A673 (cell line): ENCODE measurements around the gene PI4K2B. TPM values are rescaled to one million over a fixed set of nuclear protein-coding genes. Genes with fewer than 3 reads are reported as not detected.

ENCODE experiments used
- BruUV-seq: library from RNA; stranded (reverse); fragments of 400-500 nt; replicated peaks from 2 replicates; lab custom pipeline; 2021; lab: Mats Ljungman, UMichigan
- CTCF ChIA-PET: fragments of 300-600 bp; sonication (Branson Sonifier 250); formaldehyde crosslinking; loops from one replicate; lab custom pipeline; 2022; ENCODE audit warnings: antibody characterized with exemption; lab: Charles Lee
- POLR2A ChIA-PET: fragments of 300-600 bp; sonication (Branson Sonifier 250); formaldehyde crosslinking; loops from one replicate; lab custom pipeline; 2022; ENCODE audit warnings: antibody characterized with exemption; ENCODE audit not compliant: low non-redundant PET; lab: Charles Lee
- DNase-seq: peaks from one replicate; pipeline ENCODE4 v3.0.0-alpha.2; 2015; ENCODE audit warnings: low spot score
- H3K27ac ChIP-seq: fragments of 200-600 bp; sonication (generic); 2 replicates; pipeline ENCODE4 v1.5.1; 2016; ENCODE audit warnings: mixed run types, low read depth, mild to moderate bottlenecking, mixed read lengths, antibody characterized with exemption, low read length; ENCODE audit not compliant: poor library complexity, severe bottlenecking
- H3K27me3 ChIP-seq: fragments of 200-600 bp; sonication (generic); replicated peaks from 2 replicates; pipeline ENCODE4 v1.6.1; 2017; ENCODE audit warnings: mixed run types, low read depth, mild to moderate bottlenecking, mixed read lengths, antibody characterized with exemption, low read length; ENCODE audit not compliant: insufficient read depth, poor library complexity
- H3K36me3 ChIP-seq: fragments of 200-600 bp; sonication (generic); 2 replicates; pipeline ENCODE4 v1.6.1; 2016; ENCODE audit warnings: mixed run types, mild to moderate bottlenecking, mixed read lengths, antibody characterized with exemption, low read length; ENCODE audit not compliant: insufficient read depth, poor library complexity, severe bottlenecking
- H3K4me1 ChIP-seq: fragments of 200-600 bp; sonication (generic); 2 replicates; pipeline ENCODE4 v1.6.1; 2017; ENCODE audit warnings: mixed run types, mild to moderate bottlenecking, mixed read lengths, antibody characterized with exemption, low read length; ENCODE audit not compliant: insufficient read depth, poor library complexity, severe bottlenecking
- H3K4me3 ChIP-seq: fragments of 200-600 bp; sonication (generic); 2 replicates; pipeline ENCODE4 v1.5.1; 2016; ENCODE audit warnings: low read depth, mixed run types, mild to moderate bottlenecking, mixed read lengths, low read length; ENCODE audit not compliant: poor library complexity, severe bottlenecking
- H3K9me3 ChIP-seq: fragments of 200-600 bp; sonication (generic); 2 replicates; pipeline ENCODE4 v1.6.1; 2016; ENCODE audit warnings: mixed run types, low read depth, mild to moderate bottlenecking, mixed read lengths, antibody characterized with exemption, low read length; ENCODE audit not compliant: poor library complexity, severe bottlenecking
- CTCF ChIP-seq: fragments of 300-800, 200-600 bp; sonication (generic); conservative IDR thresholded peaks from 2 replicates; pipeline ENCODE4 v1.5.1; 2017; ENCODE audit warnings: low read depth, mild to moderate bottlenecking, antibody characterized with exemption, low read length, moderate library complexity, mixed read lengths
- EZH2 ChIP-seq: fragments of 200-600 bp; sonication (generic); IDR thresholded peaks from 2 replicates; pipeline ENCODE4 v1.6.1; 2017; ENCODE audit warnings: borderline replicate concordance, low read depth, mild to moderate bottlenecking, mixed read lengths, antibody characterized with exemption, low read length; ENCODE audit not compliant: poor library complexity, severe bottlenecking
- intact Hi-C: fragments of 100-400 bp; cut with micrococcal nuclease; formaldehyde crosslinking; loops from one replicate; pipeline ENCODE4 v1.10.0; 2022; ENCODE audit not compliant: unreplicated experiment
- total RNA-seq: library from RNA; stranded (reverse); gene quantifications from 2 replicates; pipeline ENCODE4 v1.2.3, GENCODE V29; 2021

PI4K2B gene
- total RNA-seq, 1 experiment from 2014 or later, result 13.3 TPM

GRCh38 chr4:25283948-25284347, 50.1 kb downstream of the PI4K2B start:
- intact Hi-C loops, result no loop called here
- H3K4me3 ChIP-seq, result no peak overlapping the region
- TF ChIP-seq EZH2 (no peak), CTCF (no peak)
- H3K27me3 ChIP-seq, result no peaks in the 10 kb centered on the region
- POLR2A ChIA-PET, result no interaction called here
- DNase-seq, result no peak
- CTCF ChIA-PET, result no interaction called here
- no TSS peak for BruUV-seq
- H3K9me3 ChIP-seq, result no peaks in the 10 kb centered on the region
- no peak overlapping the region for H3K27ac ChIP-seq
- H3K36me3 ChIP-seq, result no peaks in the 10 kb centered on the region
- no peaks in the 10 kb centered on the region for H3K4me1 ChIP-seq

- TF ChIP-seq CTCF (no peak), EZH2 (no peak)
- CTCF ChIA-PET, result no interaction called here
- H3K27me3 ChIP-seq, result no peaks in the 10 kb centered on the region
- no peaks in the 10 kb centered on the region for H3K36me3 ChIP-seq
- intact Hi-C loops, result no loop called here
- POLR2A ChIA-PET, result no interaction called here
- no peak overlapping the region for H3K4me3 ChIP-seq
- DNase-seq, result no peak
- BruUV-seq, result no TSS peak
- H3K4me1 ChIP-seq, result no peaks in the 10 kb centered on the region
- H3K9me3 ChIP-seq, result no peaks in the 10 kb centered on the region
- no peak overlapping the region for H3K27ac ChIP-seq
Measured at GRCh38 chr4:25284466-25284865, 50.6 kb downstream of the PI4K2B start.

GRCh38 chr4:25290490-25291067, 56.7 kb downstream of the PI4K2B start:
- Histone ChIP-seq H3K4me1 (no peaks in the 10 kb centered on the region), H3K4me3 (no peak overlapping the region), H3K9me3 (no peaks in the 10 kb centered on the region), H3K36me3 (no peaks in the 10 kb centered on the region), H3K27ac (no peak overlapping the region), H3K27me3 (no peaks in the 10 kb centered on the region)
- CTCF ChIA-PET, result no interaction called here
- no peak for DNase-seq
- TF ChIP-seq CTCF (no peak), EZH2 (no peak)
- intact Hi-C loops, result no loop called here
- no TSS peak for BruUV-seq
- POLR2A ChIA-PET, result interaction anchor here (0.6 kb wide), 1 partner anchor 22 kb away, joined by 3 read pairs; the partner anchor contains the start of gene ZCCHC4
